IMR-90 (cell line): ENCODE measurements around the gene DNM3. TPM values are rescaled to one million over a fixed set of nuclear protein-coding genes. Genes with fewer than 3 reads are reported as not detected.
A peak's percentile ranks its signal among the peaks of the same experiment; 100 is the strongest.

ENCODE experiments used
- ATAC-seq: fragments of 200-7000 bp; cut with Tn5 transposase; 2 replicates; pipeline ENCODE4 v1.9.1; 2020; ENCODE audit warnings: low read depth, mild to moderate bottlenecking, moderate library complexity
- BruUV-seq: library from RNA; stranded (reverse); fragments of 400-500 nt; replicated peaks from 2 replicates; lab custom pipeline; 2021; lab: Mats Ljungman, UMichigan
- CTCF ChIA-PET: fragments of 300-600 bp; formaldehyde crosslinking; extraction: SDS; loops from one replicate; lab custom pipeline; 2021; ENCODE audit warnings: antibody characterized with exemption; lab: Yijun Ruan, JAX
- POLR2A ChIA-PET: fragments of 300-600 bp; sonication (Branson Sonifier 250); formaldehyde crosslinking; loops from one replicate; lab custom pipeline; 2022; ENCODE audit warnings: antibody characterized with exemption; ENCODE audit not compliant: unreplicated experiment; lab: Charles Lee
- DNase-seq: peaks from one replicate; pipeline ENCODE4 v3.0.0; 2013
- H2AFZ ChIP-seq: replicated peaks from 2 replicates; pipeline ENCODE3; 2013; ENCODE audit warnings: low read length, mild to moderate bottlenecking; ENCODE audit not compliant: poor library complexity
- H2AK5ac ChIP-seq: 2 replicates; pipeline ENCODE4 v1.6.1; 2013; ENCODE audit warnings: low read depth, low read length, inconsistent platforms
- H2AK9ac ChIP-seq: replicated peaks from 2 replicates; pipeline ENCODE3; 2013; ENCODE audit warnings: mild to moderate bottlenecking, low read depth, low read length, moderate library complexity; ENCODE audit not compliant: poor library complexity
- H2BK120ac ChIP-seq: 2 replicates; pipeline ENCODE4 v1.6.1; 2013; ENCODE audit warnings: low read depth, low read length, inconsistent platforms
- H2BK15ac ChIP-seq: 3 replicates; pipeline ENCODE4 v1.6.1; 2013; ENCODE audit warnings: low read depth, low read length, inconsistent platforms
- H2BK20ac ChIP-seq: 2 replicates; pipeline ENCODE4 v1.6.1; 2013; ENCODE audit warnings: low read depth, mild to moderate bottlenecking, inconsistent platforms, low read length, moderate library complexity
- H2BK5ac ChIP-seq: 2 replicates; pipeline ENCODE4 v1.6.1; 2013; ENCODE audit warnings: mild to moderate bottlenecking, low read depth, low read length, inconsistent platforms; ENCODE audit not compliant: poor library complexity, severe bottlenecking
- H3K14ac ChIP-seq: replicated peaks from 2 replicates; pipeline ENCODE4 v1.6.1; 2013; ENCODE audit warnings: low read depth, low read length, inconsistent platforms
- H3K18ac ChIP-seq: 2 replicates; pipeline ENCODE4 v1.6.1; 2013; ENCODE audit warnings: low read depth, low read length, control low read depth
- H3K23ac ChIP-seq: 2 replicates; pipeline ENCODE4 v1.6.1; 2013; ENCODE audit warnings: low read depth, low read length, inconsistent platforms
- H3K27ac ChIP-seq: 2 replicates; pipeline ENCODE4 v1.5.1; 2013; ENCODE audit warnings: mild to moderate bottlenecking, control low read depth, low read length; ENCODE audit not compliant: insufficient read depth
- H3K27me3 ChIP-seq: 2 replicates; pipeline ENCODE4 v1.6.1; 2013; ENCODE audit warnings: low read length; ENCODE audit not compliant: control insufficient read depth, insufficient read depth
- H3K36me3 ChIP-seq: 2 replicates; pipeline ENCODE4 v1.6.1; 2013; ENCODE audit warnings: low read length, mixed read lengths; ENCODE audit not compliant: control insufficient read depth, insufficient read depth
- H3K4ac ChIP-seq: 2 replicates; pipeline ENCODE4 v1.6.1; 2013; ENCODE audit warnings: low read depth, low read length, inconsistent platforms
- H3K4me1 ChIP-seq: 2 replicates; pipeline ENCODE4 v1.6.1; 2013; ENCODE audit warnings: low read length, mixed read lengths; ENCODE audit not compliant: control insufficient read depth, insufficient read depth
- H3K4me2 ChIP-seq: 2 replicates; pipeline ENCODE4 v1.6.1; 2013; ENCODE audit warnings: low read depth, mild to moderate bottlenecking, control low read depth, low read length, moderate library complexity
- H3K4me3 ChIP-seq: 2 replicates; pipeline ENCODE4 v1.5.1; 2013; ENCODE audit warnings: low read depth, mild to moderate bottlenecking, control low read depth, low read length, moderate library complexity; ENCODE audit not compliant: insufficient read depth
- H3K56ac ChIP-seq: 2 replicates; pipeline ENCODE4 v1.6.1; 2013; ENCODE audit warnings: low read length, inconsistent platforms; ENCODE audit not compliant: insufficient read depth; ENCODE audit errors: extremely low read depth
- H3K79me1 ChIP-seq, 2 experiments: 2 replicates each; pipeline ENCODE4 v1.6.1; 2013; ENCODE audit warnings: low read length in 2 of 2, inconsistent platforms in 1 of 2, low read depth in 1 of 2
- H3K9ac ChIP-seq: 2 replicates; pipeline ENCODE4 v1.6.1; 2013; ENCODE audit warnings: low read depth, low read length, control low read depth
- H3K9me1 ChIP-seq: 2 replicates; pipeline ENCODE4 v1.6.1; 2013; ENCODE audit warnings: low read length, inconsistent platforms; ENCODE audit not compliant: insufficient read depth
- H3K9me3 ChIP-seq: 2 replicates; pipeline ENCODE4 v1.6.1; 2013; ENCODE audit warnings: low read length; ENCODE audit not compliant: control insufficient read depth, insufficient read depth
- H4K20me1 ChIP-seq: 2 replicates; pipeline ENCODE4 v1.6.1; 2013; ENCODE audit warnings: low read length, inconsistent platforms; ENCODE audit not compliant: insufficient read depth
- H4K5ac ChIP-seq: 2 replicates; pipeline ENCODE4 v1.6.1; 2013; ENCODE audit warnings: mild to moderate bottlenecking, low read depth, low read length, control low read depth
- H4K8ac ChIP-seq, 2 experiments: 2 replicates each; pipeline ENCODE4 v1.6.1; 2013; ENCODE audit warnings: low read depth in 2 of 2, low read length in 2 of 2, control low read depth in 1 of 2, inconsistent platforms in 1 of 2
- H4K91ac ChIP-seq: 2 replicates; pipeline ENCODE4 v1.6.1; 2013; ENCODE audit warnings: low read depth, low read length, inconsistent platforms; ENCODE audit not compliant: insufficient read depth
- CEBPB ChIP-seq: IDR thresholded peaks from 2 replicates; pipeline ENCODE4 v1.6.1; 2012; ENCODE audit warnings: low read depth, low read length, improper control_type of control experiment
- CHD1 ChIP-seq: IDR thresholded peaks from 2 replicates; pipeline ENCODE4 v1.6.1; 2012; ENCODE audit warnings: low read depth, low read length, improper control_type of control experiment
- ELK1 ChIP-seq: fragments of 150-350 bp; IDR thresholded peaks from 2 replicates; pipeline ENCODE4 v1.6.1; 2016; ENCODE audit warnings: low read depth, mild to moderate bottlenecking, low read length, moderate library complexity, borderline replicate concordance
- FOS ChIP-seq: fragments of 150-350 bp; IDR thresholded peaks from 2 replicates; pipeline ENCODE4 v1.6.1; 2016; ENCODE audit warnings: low read depth, low read length
- MAFK ChIP-seq: IDR thresholded peaks from 2 replicates; pipeline ENCODE4 v1.6.1; 2012; ENCODE audit warnings: low read depth, low read length, improper control_type of control experiment
- MAZ ChIP-seq: IDR thresholded peaks from 2 replicates; pipeline ENCODE4 v1.6.1; 2012; ENCODE audit warnings: low read depth, mild to moderate bottlenecking, low read length, improper control_type of control experiment, moderate library complexity, borderline replicate concordance
- NFE2L2 ChIP-seq: fragments of 150-350 bp; IDR thresholded peaks from 2 replicates; pipeline ENCODE4 v1.6.1; 2016; ENCODE audit warnings: low read depth, mild to moderate bottlenecking, low read length
- POLR2A ChIP-seq: IDR thresholded peaks from 2 replicates; pipeline ENCODE4 v1.6.1; 2012; ENCODE audit warnings: mild to moderate bottlenecking, low read depth, low read length
- RAD21 ChIP-seq: IDR thresholded peaks from 2 replicates; pipeline ENCODE4 v1.6.1; 2012; ENCODE audit warnings: low read length, improper control_type of control experiment
- RCOR1 ChIP-seq: IDR thresholded peaks from 2 replicates; pipeline ENCODE4 v1.6.1; 2012; ENCODE audit warnings: mild to moderate bottlenecking, low read length, improper control_type of control experiment; ENCODE audit not compliant: insufficient replicate concordance
- RFX5 ChIP-seq: IDR thresholded peaks from 2 replicates; pipeline ENCODE4 v1.8.0; 2012; ENCODE audit warnings: low read depth, mild to moderate bottlenecking, low read length, moderate library complexity
- SMC3 ChIP-seq: fragments of 150-350 bp; IDR thresholded peaks from 2 replicates; pipeline ENCODE4 v1.6.1; 2016; ENCODE audit warnings: low read depth, mild to moderate bottlenecking, antibody characterized with exemption, low read length, moderate library complexity
- WGBS, 2 experiments: methylation state at CpG; one replicate each; pipeline versions ENCODE4 v1.1.5 to v1.1.7; 2013; ENCODE audit warnings: missing lambda C conversion rate in 2 of 2; ENCODE audit not compliant: insufficient read length in 1 of 2; ENCODE audit errors: extremely low coverage in 2 of 2; 5-methylcytosine and 5-hydroxymethylcytosine counted together
- dilution Hi-C: fragments of 300-500 bp; cut with HindIII; formaldehyde crosslinking; loops from one replicate; pipeline ENCODE4 v1.14.3; 2018; ENCODE audit warnings: low sequenced_read_pairs; ENCODE audit not compliant: unreplicated experiment
- in situ Hi-C: fragments of 300-500 bp; cut with MboI; formaldehyde crosslinking; loops from 3 replicates; pipeline ENCODE4 v1.14.3; 2019; ENCODE audit warnings: low sequenced_read_pairs, inconsistent platforms, mixed read lengths
- intact Hi-C: fragments of 100-400 bp; cut with micrococcal nuclease; formaldehyde crosslinking; loops from 2 replicates; pipeline ENCODE4 v1.10.0; 2022
- polyA plus RNA-seq, 3 experiments: library from polyadenylated mRNA; depleted of rRNA; stranded (reverse); fragments of >200 nt; gene quantifications; 2 replicates each; pipeline ENCODE4 v1.2.3, GENCODE V29; 2012; ENCODE audit warnings: low replicate concordance in 1 of 3
- total RNA-seq: library from RNA; depleted of rRNA; stranded (reverse); fragments of >200 nt; gene quantifications from 2 replicates; pipeline ENCODE4 v1.2.3, GENCODE V29; 2012
- TF ChIP-seq, protein P1 (sequence below): fragments of 150-350 bp; IDR thresholded peaks from 2 replicates; pipeline ENCODE4 v1.6.1; 2017; ENCODE audit warnings: mild to moderate bottlenecking, antibody characterized with exemption, low read length, low read depth
- TF ChIP-seq, protein P2 (sequence below): conservative IDR thresholded peaks from 2 replicates; pipeline ENCODE4 v1.5.1; 2012; ENCODE audit warnings: mild to moderate bottlenecking, low read depth, low read length, improper control_type of control experiment

The DNM3 gene
- total and polyA plus RNA-seq, 2 of the 4 experiments (the other 2 are of a cell fraction): 0.36 TPM

GRCh38 chr1:172381946-172382345 lies 540.6 kb downstream of the DNM3 start:
- no peaks in the 10 kb centered on the region for H3K27me3 ChIP-seq
- no peaks in the 10 kb centered on the region for H3K79me1 ChIP-seq
- H3K56ac ChIP-seq: no peak overlapping the region
- peak overlapping the region; percentile 88 for H2BK20ac ChIP-seq
- peak overlapping the region; percentile 83; the same call in 1 of the 2 replicates for H3K23ac ChIP-seq
- CTCF ChIA-PET: interaction anchor here (0.6 to 1.5 kb wide), 2 partner anchors 8 to 175 kb away, joined by 3 to 5 read pairs; no protein-coding TSS in a partner anchor
- no peaks in the 10 kb centered on the region for H3K36me3 ChIP-seq
- no peak for TF ChIP-seq CEBPB
- TF ChIP-seq POLR2A: no peak
- TF ChIP-seq CHD1: no peak
- TF ChIP-seq MAFK: no peak
- TF ChIP-seq RAD21: no peak
- no peak for TF ChIP-seq SMC3
- TF ChIP-seq NFE2L2: no peak
- TF ChIP-seq, protein P1, sequence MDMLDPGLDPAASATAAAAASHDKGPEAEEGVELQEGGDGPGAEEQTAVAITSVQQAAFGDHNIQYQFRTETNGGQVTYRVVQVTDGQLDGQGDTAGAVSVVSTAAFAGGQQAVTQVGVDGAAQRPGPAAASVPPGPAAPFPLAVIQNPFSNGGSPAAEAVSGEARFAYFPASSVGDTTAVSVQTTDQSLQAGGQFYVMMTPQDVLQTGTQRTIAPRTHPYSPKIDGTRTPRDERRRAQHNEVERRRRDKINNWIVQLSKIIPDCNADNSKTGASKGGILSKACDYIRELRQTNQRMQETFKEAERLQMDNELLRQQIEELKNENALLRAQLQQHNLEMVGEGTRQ: no peak
- TF ChIP-seq ELK1: no peak
- no peak for TF ChIP-seq MAZ
- no peak for TF ChIP-seq FOS
- no peak for TF ChIP-seq RFX5
- no peak for TF ChIP-seq RCOR1
- TF ChIP-seq, protein P2, sequence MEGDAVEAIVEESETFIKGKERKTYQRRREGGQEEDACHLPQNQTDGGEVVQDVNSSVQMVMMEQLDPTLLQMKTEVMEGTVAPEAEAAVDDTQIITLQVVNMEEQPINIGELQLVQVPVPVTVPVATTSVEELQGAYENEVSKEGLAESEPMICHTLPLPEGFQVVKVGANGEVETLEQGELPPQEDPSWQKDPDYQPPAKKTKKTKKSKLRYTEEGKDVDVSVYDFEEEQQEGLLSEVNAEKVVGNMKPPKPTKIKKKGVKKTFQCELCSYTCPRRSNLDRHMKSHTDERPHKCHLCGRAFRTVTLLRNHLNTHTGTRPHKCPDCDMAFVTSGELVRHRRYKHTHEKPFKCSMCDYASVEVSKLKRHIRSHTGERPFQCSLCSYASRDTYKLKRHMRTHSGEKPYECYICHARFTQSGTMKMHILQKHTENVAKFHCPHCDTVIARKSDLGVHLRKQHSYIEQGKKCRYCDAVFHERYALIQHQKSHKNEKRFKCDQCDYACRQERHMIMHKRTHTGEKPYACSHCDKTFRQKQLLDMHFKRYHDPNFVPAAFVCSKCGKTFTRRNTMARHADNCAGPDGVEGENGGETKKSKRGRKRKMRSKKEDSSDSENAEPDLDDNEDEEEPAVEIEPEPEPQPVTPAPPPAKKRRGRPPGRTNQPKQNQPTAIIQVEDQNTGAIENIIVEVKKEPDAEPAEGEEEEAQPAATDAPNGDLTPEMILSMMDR: no peak
- intact Hi-C loops: loop anchor here (2.0 kb wide), 1 partner anchor 23 kb away; no protein-coding TSS in a partner anchor
- peak overlapping the region; percentile 17 for H2BK5ac ChIP-seq
- H3K4ac ChIP-seq: peak overlapping the region; percentile 76
- H3K4me2 ChIP-seq: peak overlapping the region; percentile 59; the same call in 1 of the 2 replicates
- peaks cover 12% of the 10 kb centered on the region for H3K4me1 ChIP-seq
- peaks cover 4% of the 10 kb centered on the region; the same call in 1 of the 2 replicates for H3K9me1 ChIP-seq
- no peaks in the 10 kb centered on the region for H4K20me1 ChIP-seq
- peak; percentile 28 for DNase-seq
- H4K8ac ChIP-seq: peak overlapping the region in 1 of 2 experiments; percentile 66; a peak in 2 of 4 replicates
- H2AK5ac ChIP-seq: peak overlapping the region; percentile 10
- no peak overlapping the region for H3K4me3 ChIP-seq
- H3K9ac ChIP-seq: no peak overlapping the region
- WGBS, 2 experiments: no CpG with 5 or more reads among the region's 2 CpGs
- ATAC-seq: no peak
- H2AFZ ChIP-seq: peak overlapping the region; percentile 54
- H3K9me3 ChIP-seq: no peaks in the 10 kb centered on the region
- H4K5ac ChIP-seq: peak overlapping the region; percentile 39
- in situ Hi-C loops: no loop called here
- no peak overlapping the region for H2AK9ac ChIP-seq
- peak overlapping the region; percentile 46; the same call in 1 of the 2 replicates for H3K27ac ChIP-seq
- H3K18ac ChIP-seq: peak overlapping the region; percentile 67
- POLR2A ChIA-PET: no interaction called here
- peak overlapping the region; percentile 86 for H3K14ac ChIP-seq
- BruUV-seq: no TSS peak
- dilution Hi-C loops: no loop called here
- H2BK15ac ChIP-seq: peak overlapping the region; percentile 79
- peak overlapping the region; percentile 66 for H4K91ac ChIP-seq
- H2BK120ac ChIP-seq: peak overlapping the region; percentile 70
